T-cell (primary cell): ENCODE data around the gene TAF12. TPM values are rescaled to one million over a fixed set of nuclear protein-coding genes. Genes with fewer than 3 reads are reported as not detected.
A peak's percentile ranks its signal among the peaks of the same experiment; 100 is the strongest.

Experiments
- ATAC-seq, 4 experiments: fragments of 200-7000 bp in 3 of 4; fragments of 150-1000 bp in 1 of 4; cut with Tn5 transposase; replicated peaks in 1 of 4; 1 replicate in 3 of 4; 2 replicates in 1 of 4; pipeline ENCODE4 v1.10.0; 2021; ENCODE audit warnings: moderate library complexity in 3 of 4, mild to moderate bottlenecking in 2 of 4, moderate number of reproducible peaks in 1 of 4
- CTCF ChIA-PET, 2 donors: fragments of 300-600 bp; sonication (Branson Sonifier 250); formaldehyde crosslinking; loops; one replicate each; lab custom pipeline; 2022; ENCODE audit warnings: antibody characterized with exemption in 2 of 2; lab: Charles Lee
- POLR2A ChIA-PET, 2 donors: fragments of 300-600 bp; sonication (Branson Sonifier 250); formaldehyde crosslinking; loops; one replicate each; lab custom pipeline; 2022; ENCODE audit warnings: antibody characterized with exemption in 2 of 2; lab: Charles Lee
- DNase-seq, 35 experiments: peaks; one replicate each; pipeline versions ENCODE4 v3.0.0 to v3.0.0-alpha.2; 2013 to 2023
- H3K27ac ChIP-seq: one replicate; pipeline ENCODE4 v1.5.1; 2013; ENCODE audit warnings: low read length
- H3K27me3 ChIP-seq, 2 experiments: replicated peaks in 1 of 2; 1 replicate in 1 of 2; 2 replicates in 1 of 2; pipeline versions ENCODE4 v1.6.1 to v1.7.0; 2013; ENCODE audit warnings: low read length in 1 of 2, mixed read lengths in 1 of 2; ENCODE audit not compliant: control insufficient read depth in 2 of 2, insufficient read depth in 2 of 2; ENCODE audit errors: extremely low read depth in 1 of 2
- H3K36me3 ChIP-seq, 2 donors: 1 replicate in 1 of 2; 2 replicates in 1 of 2; pipeline versions ENCODE4 v1.6.1 to v1.7.0; 2013; ENCODE audit warnings: low read length in 1 of 2; ENCODE audit not compliant: control insufficient read depth in 2 of 2, insufficient read depth in 1 of 2; ENCODE audit errors: extremely low read depth in 1 of 2
- H3K4me1 ChIP-seq, 2 experiments: 1 replicate in 1 of 2; 2 replicates in 1 of 2; pipeline versions ENCODE4 v1.6.1 to v1.7.0; 2013; ENCODE audit warnings: low read length in 2 of 2, mixed read lengths in 1 of 2; ENCODE audit not compliant: insufficient read depth in 2 of 2, control insufficient read depth in 1 of 2; ENCODE audit errors: extremely low read depth in 1 of 2
- H3K4me3 ChIP-seq, 2 donors: 1 replicate in 1 of 2; 2 replicates in 1 of 2; pipeline versions ENCODE4 v1.5.1 to v1.7.0; 2013; ENCODE audit warnings: mild to moderate bottlenecking in 2 of 2, low read length in 1 of 2, moderate library complexity in 1 of 2; ENCODE audit not compliant: control insufficient read depth in 1 of 2; ENCODE audit errors: extremely low read depth in 1 of 2
- H3K9me3 ChIP-seq: 2 replicates; pipeline ENCODE4 v1.7.0; 2013
- H3K27ac Mint-ChIP-seq, 2 donors: one replicate each; pipeline ENCODE4 v1.8.0; 2020 to 2021; ENCODE audit warnings: mild to moderate bottlenecking in 2 of 2, mixed read lengths in 2 of 2
- H3K27me3 Mint-ChIP-seq, 2 donors: one replicate each; pipeline ENCODE4 v1.8.0; 2021 to 2022; ENCODE audit warnings: mixed read lengths in 2 of 2
- H3K36me3 Mint-ChIP-seq: one replicate; pipeline ENCODE4 v1.8.0; 2021; ENCODE audit warnings: mixed read lengths
- H3K4me1 Mint-ChIP-seq, 3 donors: one replicate each; pipeline ENCODE4 v1.8.0; 2020 to 2022; ENCODE audit warnings: mixed read lengths in 3 of 3, mild to moderate bottlenecking in 1 of 3
- H3K4me3 Mint-ChIP-seq, 3 donors: one replicate each; pipeline ENCODE4 v1.8.0; 2020 to 2022; ENCODE audit warnings: mild to moderate bottlenecking in 3 of 3, mixed read lengths in 3 of 3, moderate library complexity in 3 of 3
- H3K9me3 Mint-ChIP-seq, 3 donors: one replicate each; pipeline ENCODE4 v1.8.0; 2020 to 2022; ENCODE audit warnings: mixed read lengths in 3 of 3
- WGBS: methylation state at CpG from one replicate; pipeline ENCODE4 v1.1.5; 2013; ENCODE audit warnings: missing lambda C conversion rate; ENCODE audit not compliant: insufficient coverage; 5-methylcytosine and 5-hydroxymethylcytosine counted together
- total RNA-seq, 35 experiments: library from RNA in 6 of 35; stranded (reverse) in 6 of 35; fragments of 120-200 nt in 1 of 35; gene quantifications; one replicate each; pipeline versions ENCODE4 v1.2.1 to v1.2.4 and lab custom pipeline; 2013 to 2026

TAF12 gene
- total RNA-seq, 5 donors from 2014 or later (not counting 1 experiment from before 2014, with no cell fraction given), result 17.3 to 22.7 (median 20.6) TPM

GRCh38 chr1:28640766-28641165 is 2.1 kb downstream of the TAF12 start:
- Histone ChIP-seq H3K27me3 (no peaks in the 10 kb centered on the region), H3K4me3 (no peak overlapping the region), H3K9me3 (no peaks in the 10 kb centered on the region), H3K36me3 (no peaks in the 10 kb centered on the region), H3K27ac (no peak overlapping the region), H3K4me1 (peaks cover 24 to 26% of the 10 kb centered on the region in 2 experiments)
- CTCF ChIA-PET, result interaction anchor here (1.0 to 3.3 kb wide), 3 partner anchors 96 to 236 kb away, joined by 4 to 10 read pairs (median 7); partner anchors contain the start of gene YTHDF2 (in 1 of the 2)
- peak in 28 of 35 experiments; percentile 7 to 61 (median 26) for DNase-seq
- Mint-ChIP-seq H3K9me3 (no peaks in the 10 kb centered on the region), H3K36me3 (no peaks in the 10 kb centered on the region), H3K4me3 (peak overlapping the region; percentile 94 to 100 (median 95)), H3K27me3 (no peaks in the 10 kb centered on the region), H3K27ac (peak overlapping the region in 1 of 2 donors; percentile 58), H3K4me1 (peaks cover 49 to 58% (median 54%) of the 10 kb centered on the region in 3 donors)
- ATAC-seq, result no peak
- no CpG with 5 or more reads among the region's 1 CpG for WGBS
- POLR2A ChIA-PET, result interaction anchor here in 1 of 2 donors (0.6 kb wide), 2 partner anchors 32 to 95 kb away, joined by 3 to 7 read pairs; no protein-coding TSS in a partner anchor

GRCh38 chr1:28632560-28632959 is 10.3 kb downstream of the TAF12 start:
- H3K4me3 Mint-ChIP-seq, result no peak overlapping the region
- ChIA-PET POLR2A (interaction anchor here in 1 of 2 donors (0.6 kb wide), 1 partner anchor 331 kb away, joined by 5 read pairs; no protein-coding TSS in a partner anchor), CTCF (interaction anchor here in 1 of 2 donors (0.7 kb wide), 1 partner anchor 127 kb away, joined by 4 read pairs; the partner anchor contains the start of gene RCC1)
- no peak overlapping the region for H3K4me3 ChIP-seq
- peaks cover 2% of the 10 kb centered on the region in 2 experiments for H3K4me1 ChIP-seq
- H3K9me3 Mint-ChIP-seq, result no peaks in the 10 kb centered on the region
- H3K36me3 Mint-ChIP-seq, result peaks cover 4% of the 10 kb centered on the region
- H3K27me3 ChIP-seq, result no peaks in the 10 kb centered on the region
- ATAC-seq (no peak), DNase-seq (no peak)
- peak overlapping the region in 1 of 2 donors; percentile 5 for H3K27ac Mint-ChIP-seq
- WGBS, result 100% methylated on average over 2 of the region's 4 CpGs
- no peak overlapping the region for H3K27ac ChIP-seq
- H3K27me3 Mint-ChIP-seq, result no peaks in the 10 kb centered on the region
- no peaks in the 10 kb centered on the region for H3K9me3 ChIP-seq
- peaks cover 13 to 19% (median 14%) of the 10 kb centered on the region in 3 donors for H3K4me1 Mint-ChIP-seq
- no peaks in the 10 kb centered on the region for H3K36me3 ChIP-seq

GRCh38 chr1:28631713-28632112 is 11.2 kb downstream of the TAF12 start:
- ChIA-PET CTCF (no interaction called here), POLR2A (no interaction called here)
- no peaks in the 10 kb centered on the region for H3K9me3 ChIP-seq
- Mint-ChIP-seq H3K4me3 (no peak overlapping the region), H3K27ac (peak overlapping the region in 1 of 2 donors; percentile 22), H3K27me3 (no peaks in the 10 kb centered on the region), H3K4me1 (peaks cover 12 to 15% (median 14%) of the 10 kb centered on the region in 3 donors), H3K36me3 (peaks cover 4% of the 10 kb centered on the region), H3K9me3 (no peaks in the 10 kb centered on the region)
- peaks cover 0 to 2% of the 10 kb centered on the region in 2 experiments for H3K4me1 ChIP-seq
- no peak for DNase-seq
- no peak overlapping the region for H3K4me3 ChIP-seq
- no peak for ATAC-seq
- no peaks in the 10 kb centered on the region for H3K36me3 ChIP-seq
- no CpG with 5 or more reads among the region's 1 CpG for WGBS
- no peaks in the 10 kb centered on the region for H3K27me3 ChIP-seq
- H3K27ac ChIP-seq, result no peak overlapping the region

GRCh38 chr1:28613175-28613574 is 29.7 kb downstream of the TAF12 start:
- 94% methylated on average over 5 of the region's 5 CpGs for WGBS
- Mint-ChIP-seq H3K36me3 (peaks cover 38% of the 10 kb centered on the region), H3K4me1 (no peaks in the 10 kb centered on the region), H3K4me3 (no peak overlapping the region), H3K27me3 (no peaks in the 10 kb centered on the region), H3K27ac (no peak overlapping the region), H3K9me3 (no peaks in the 10 kb centered on the region)
- Histone ChIP-seq H3K27me3 (no peaks in the 10 kb centered on the region), H3K4me3 (no peak overlapping the region), H3K9me3 (no peaks in the 10 kb centered on the region), H3K36me3 (peaks cover 9 to 61% of the 10 kb centered on the region in 2 donors), H3K27ac (no peak overlapping the region), H3K4me1 (no peaks in the 10 kb centered on the region)
- ATAC-seq, result no peak
- ChIA-PET CTCF (no interaction called here), POLR2A (no interaction called here)
- no peak for DNase-seq

- H3K9me3 ChIP-seq, result no peaks in the 10 kb centered on the region
- no peak overlapping the region for H3K4me3 ChIP-seq
- no peak overlapping the region for H3K4me3 Mint-ChIP-seq
- H3K27ac Mint-ChIP-seq, result no peak overlapping the region
- H3K27me3 ChIP-seq, result no peaks in the 10 kb centered on the region
- ATAC-seq (no peak), DNase-seq (no peak)
- H3K4me1 Mint-ChIP-seq, result no peaks in the 10 kb centered on the region
- no peaks in the 10 kb centered on the region for H3K4me1 ChIP-seq
- peaks cover 12 to 70% of the 10 kb centered on the region in 2 donors for H3K36me3 ChIP-seq
- no peaks in the 10 kb centered on the region for H3K9me3 Mint-ChIP-seq
- 100% methylated on average over 1 of the region's 2 CpGs for WGBS
- H3K36me3 Mint-ChIP-seq, result peaks cover 37% of the 10 kb centered on the region
- POLR2A ChIA-PET, result no interaction called here
- CTCF ChIA-PET, result no interaction called here
- no peaks in the 10 kb centered on the region for H3K27me3 Mint-ChIP-seq
- H3K27ac ChIP-seq, result no peak overlapping the region
Measured at GRCh38 chr1:28606771-28607170, 36.1 kb downstream of the TAF12 start.

GRCh38 chr1:28604962-28605361 is 37.9 kb downstream of the TAF12 start:
- DNase-seq, result no peak
- H3K36me3 Mint-ChIP-seq, result peaks cover 32% of the 10 kb centered on the region
- POLR2A ChIA-PET, result no interaction called here
- no peak overlapping the region for H3K27ac Mint-ChIP-seq
- Histone ChIP-seq H3K27ac (no peak overlapping the region), H3K4me3 (no peak overlapping the region), H3K36me3 (peaks cover 14 to 64% of the 10 kb centered on the region in 2 donors), H3K27me3 (no peaks in the 10 kb centered on the region), H3K9me3 (no peaks in the 10 kb centered on the region), H3K4me1 (no peaks in the 10 kb centered on the region)
- no peak overlapping the region for H3K4me3 Mint-ChIP-seq
- no peak for ATAC-seq
- H3K27me3 Mint-ChIP-seq, result no peaks in the 10 kb centered on the region
- H3K4me1 Mint-ChIP-seq, result no peaks in the 10 kb centered on the region
- 97% methylated on average over 4 of the region's 6 CpGs for WGBS
- CTCF ChIA-PET, result no interaction called here
- no peaks in the 10 kb centered on the region for H3K9me3 Mint-ChIP-seq
